M059J (cell line): ENCODE results near the gene ZNF773. TPM values are rescaled to one million over a fixed set of nuclear protein-coding genes. Genes with fewer than 3 reads are reported as not detected.

Experiments
- total RNA-seq: library from RNA; depleted of rRNA; stranded (reverse); fragments of >200 nt; shearing (Covaris generic); gene quantifications from 2 replicates; pipeline ENCODE4 v1.2.3, GENCODE V29; 2014; rRNA removed

The ZNF773 gene
- total RNA-seq, 1 experiment from 2014 or later = 22.5 TPM

Other genes with a start within 250 kb of the ZNF773 start
- gene ZNF460, start 219.5 kb upstream of the ZNF773 start, total RNA-seq = 27.9 and 36.7 TPM in 2 replicates
- gene ZNF543, start 179.5 kb upstream of the ZNF773 start, total RNA-seq = 7.5 and 8.4 TPM in 2 replicates
- gene ZNF304, start 148.7 kb upstream of the ZNF773 start, total RNA-seq = 8.0 and 11.8 TPM in 2 replicates
- gene TRAPPC2B, start 136.4 kb upstream of the ZNF773 start, total RNA-seq = 32.7 and 34.6 TPM in 2 replicates
- 1.9 and 5.6 TPM in 2 replicates for gene ZNF547, start 136.4 kb upstream of the ZNF773 start, total RNA-seq
- gene ZNF548, start 110.1 kb upstream of the ZNF773 start, total RNA-seq = 13.6 and 21.9 TPM in 2 replicates
- gene ZNF17, start 88.8 kb upstream of the ZNF773 start, total RNA-seq = 5.2 and 9.9 TPM in 2 replicates
- gene ZNF749, start 64.6 kb upstream of the ZNF773 start, total RNA-seq = 3.2 and 7.0 TPM in 2 replicates
- 0.57 TPM in 1 of 2 replicates, not detected in the other for gene VN1R1, start 42.8 kb upstream of the ZNF773 start, total RNA-seq
- 14.9 and 15.1 TPM in 2 replicates for gene ZNF772, start 22.4 kb upstream of the ZNF773 start, total RNA-seq
- gene ZNF419, start 12.2 kb upstream of the ZNF773 start, total RNA-seq = 22.2 and 24.0 TPM in 2 replicates
- gene ZNF549, start 27.4 kb downstream of the ZNF773 start, total RNA-seq = 5.6 and 7.5 TPM in 2 replicates
- gene ZNF550, start 59.9 kb downstream of the ZNF773 start, total RNA-seq = 9.4 and 14.0 TPM in 2 replicates
- 5.0 and 6.9 TPM in 2 replicates for gene ZNF416, start 79.0 kb downstream of the ZNF773 start, total RNA-seq
- 10.3 and 12.3 TPM in 2 replicates for gene ZIK1, start 84.2 kb downstream of the ZNF773 start, total RNA-seq
- 7.4 and 17.4 TPM in 2 replicates for gene ZNF530, start 99.9 kb downstream of the ZNF773 start, total RNA-seq
- gene ZNF134, start 114.3 kb downstream of the ZNF773 start, total RNA-seq = 16.5 and 17.6 TPM in 2 replicates
- 12.2 and 13.1 TPM in 2 replicates for gene ZNF211, start 133.2 kb downstream of the ZNF773 start, total RNA-seq
- not detected in 2 replicates for gene ZSCAN4, start 169.0 kb downstream of the ZNF773 start, total RNA-seq
- gene ZNF551, start 182.0 kb downstream of the ZNF773 start, total RNA-seq = 7.0 and 13.1 TPM in 2 replicates
- not detected in 2 replicates for gene ZNF154, start 209.3 kb downstream of the ZNF773 start, total RNA-seq
- 1.9 and 5.4 TPM in 2 replicates for gene ZNF671, start 227.7 kb downstream of the ZNF773 start, total RNA-seq
- 11.4 and 12.8 TPM in 2 replicates for gene ZNF776, start 246.9 kb downstream of the ZNF773 start, total RNA-seq